ENCODE data around the gene S100B. TPM values are rescaled to one million over a fixed set of nuclear protein-coding genes. Genes with fewer than 3 reads are reported as not detected.

S100B gene
- total and polyA plus RNA-seq, 2 of the 8 experiments (the other 6 are each of a cell fraction or from before 2014, with no cell fraction given) = 0.36 to 0.69 TPM

DNA sequence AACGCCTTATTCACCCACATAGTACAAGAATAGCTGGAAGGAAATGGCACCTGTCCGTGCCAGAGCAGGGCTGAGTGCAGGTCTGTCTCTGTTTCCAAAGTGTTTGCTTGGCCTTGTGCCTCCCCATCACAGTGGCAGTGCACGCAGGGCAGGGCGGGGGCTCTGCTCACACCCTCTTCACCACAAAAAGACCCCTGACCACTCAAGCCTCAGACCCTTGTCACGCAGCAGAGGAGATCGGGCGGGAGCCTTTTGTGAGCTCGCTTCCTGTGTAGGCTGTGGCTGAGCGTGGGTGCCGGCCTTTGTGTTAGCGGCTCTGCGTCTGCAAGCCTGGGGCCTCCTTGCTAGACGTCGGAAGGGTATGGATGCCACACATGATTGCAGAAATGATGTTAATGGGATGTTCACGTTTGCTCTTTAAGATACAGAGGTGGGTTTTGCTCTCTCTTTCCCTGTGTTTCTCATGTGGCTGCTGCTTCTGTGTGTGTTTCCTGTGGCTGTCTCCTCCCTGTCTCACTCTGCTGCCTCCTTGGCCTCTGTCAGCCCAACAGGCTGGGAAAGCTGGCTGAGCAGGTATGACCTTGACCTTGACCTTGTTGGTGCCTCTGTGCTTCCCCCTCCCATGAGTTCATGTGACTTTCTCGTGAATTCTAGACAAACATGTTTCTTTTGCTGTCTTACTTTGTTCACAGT lies 45.4 kb downstream of the S100B start:
- Histone ChIP-seq H3K27ac (ENCODE audit: low read depth, low read length) (no peak overlapping the region; the same call in 1 of the 2 replicates), H3K23me2 (ENCODE audit: low read depth, low read length) (no peaks in the 10 kb centered on the region)
- CTCF ChIA-PET (ENCODE audit: partially characterized antibody) = no interaction called here

More for the DNA sequence above, 45.4 kb downstream of the S100B start:
- 90% methylated on average over 16 of the region's 16 CpGs; no CpG with 5 or more reads in 1 of the 2 experiments for whole genome bisulfite sequencing, 2 experiments (ENCODE audit: extremely low coverage in 1 of 2, insufficient coverage in 1 of 2, insufficient read length in 1 of 2, insufficient replicate concordance in 2 of 2, low coverage in 1 of 2, low lambda C conversion rate in 2 of 2, missing lambda C conversion rate in 1 of 2)
- H4K5ac ChIP-seq (ENCODE audit: insufficient read length, low read depth, low read length) = no peak overlapping the region
- H3K4ac ChIP-seq (replicated peaks; ENCODE audit: insufficient read length, low read depth, low read length) = no peak overlapping the region
- H3K4me2 ChIP-seq (ENCODE audit: insufficient read depth in 1 of 2, low read depth in 2 of 2, low read length in 2 of 2) = no peak overlapping the region
- no peak overlapping the region for H2AFZ ChIP-seq (ENCODE audit: low read length)
- no peak overlapping the region for H3K14ac ChIP-seq (ENCODE audit: insufficient read length)
- H3K9me3 ChIP-seq (ENCODE audit: insufficient read depth in 2 of 2, low read depth in 1 of 2, low read length in 1 of 2) = no peaks in the 10 kb centered on the region
- H4K8ac ChIP-seq (ENCODE audit: extremely low read depth, insufficient read depth, low read length) = no peak overlapping the region
- no peaks in the 10 kb centered on the region for H3K4me1 ChIP-seq (replicated peaks in 1 of 4; ENCODE audit: control insufficient read depth in 3 of 4, insufficient read depth in 4 of 4, low read length in 3 of 4)
- no peaks in the 10 kb centered on the region for H3K27me3 ChIP-seq (replicated peaks in 1 of 4; ENCODE audit: control insufficient read depth in 3 of 4, extremely low read depth in 1 of 4, insufficient read depth in 3 of 4, low read length in 3 of 4)
- no peak overlapping the region for H2BK15ac ChIP-seq (ENCODE audit: low read length)
- H2BK20ac ChIP-seq (ENCODE audit: low read length) = no peak overlapping the region
- H3K79me2 ChIP-seq (ENCODE audit: control insufficient read depth in 1 of 2, insufficient read depth in 2 of 2, low read length in 2 of 2) = no peaks in the 10 kb centered on the region
- DNase-seq (ENCODE audit: low read depth in 1 of 2, low spot score in 2 of 2) (peak in 1 of 2 experiments; percentile 41), FAIRE-seq (no peak)
- no peak overlapping the region for H2BK12ac ChIP-seq (ENCODE audit: low read depth, low read length)
- no peak overlapping the region for H4K91ac ChIP-seq (replicated peaks; ENCODE audit: insufficient read length, low read length)
- H3K18ac ChIP-seq (ENCODE audit: extremely low read depth, low read length) = no peak overlapping the region
- no peak overlapping the region for H3K23ac ChIP-seq (ENCODE audit: insufficient read length)
- peaks cover 0 to 5% of the 10 kb centered on the region in 2 experiments for H4K20me1 ChIP-seq (replicated peaks in 1 of 2; ENCODE audit: control insufficient read depth in 1 of 2, insufficient read depth in 2 of 2, low read length in 2 of 2)
- peaks cover 3 to 17% (median 12%) of the 10 kb centered on the region in 4 experiments; a peak in 5 of 8 replicates for H3K36me3 ChIP-seq (ENCODE audit: control insufficient read depth in 2 of 4, insufficient read depth in 4 of 4, low read length in 3 of 4)
- no peak overlapping the region for H2BK5ac ChIP-seq (ENCODE audit: low read depth, low read length)
- POLR2A ChIA-PET (ENCODE audit: partially characterized antibody) = no interaction called here
- H2AK5ac ChIP-seq (ENCODE audit: low read depth, low read length) = no peak overlapping the region
- TF ChIP-seq HDAC6 (IDR thresholded peaks at IDR 0.05; ENCODE audit: low read depth, low read length) (no peak), RXRA (IDR thresholded peaks at IDR 0.05; ENCODE audit: insufficient read depth, low read depth, low read length) (no peak), TAF1 (IDR thresholded peaks at IDR 0.05; ENCODE audit: low read depth, low read length) (no peak), PHF8 (conservative IDR thresholded peaks at IDR 0.05; ENCODE audit: low read depth, low read length) (no peak)
- H2BK120ac ChIP-seq (replicated peaks; ENCODE audit: low read depth, low read length) = no peak overlapping the region
- no peak overlapping the region for H3K56ac ChIP-seq (replicated peaks; ENCODE audit: insufficient read length, low read depth, low read length)
- no peaks in the 10 kb centered on the region for H3K79me1 ChIP-seq (ENCODE audit: low read depth, low read length)
- no peak overlapping the region; a peak in 1 of 7 replicates for H3K9ac ChIP-seq (replicated peaks in 1 of 4; ENCODE audit: extremely low read depth in 1 of 4, low read depth in 3 of 4, low read length in 3 of 4)
- no peak overlapping the region for H3K4me3 ChIP-seq (ENCODE audit: extremely low read depth in 1 of 4, insufficient read depth in 2 of 4, low read depth in 3 of 4, low read length in 4 of 4)

All from H1 (cell line).